ENCODE data around the gene ZFHX3. TPM values are rescaled to one million over a fixed set of nuclear protein-coding genes. Genes with fewer than 3 reads are reported as not detected.
A peak's percentile ranks its signal among the peaks of the same experiment; 100 is the strongest.

ZFHX3 gene
- polyA plus RNA-seq, 1 donor from 2014 or later = 26.4 TPM

GRCh38 chr16:73043828-73044467 is 4.0 kb downstream of the ZFHX3 start:
- H3K9me3 ChIP-seq (ENCODE audit: low read length) = no peaks in the 10 kb centered on the region
- H3K27me3 ChIP-seq (ENCODE audit: insufficient read depth, low read depth, low read length) = no peaks in the 10 kb centered on the region
- peaks cover 4% of the 10 kb centered on the region for H3F3A ChIP-seq (ENCODE audit: insufficient read depth, low read length, poor library complexity, severe bottlenecking)
- H3K36me3 ChIP-seq (ENCODE audit: insufficient read depth, low read length) = no peaks in the 10 kb centered on the region
- peaks cover 45% of the 10 kb centered on the region for H4K20me1 ChIP-seq (ENCODE audit: insufficient read depth)
- no peak for TF ChIP-seq CTCF (IDR thresholded peaks at IDR 0.05; ENCODE audit: poor library complexity, severe bottlenecking)
- TF ChIP-seq MXI1 (conservative IDR thresholded peaks at IDR 0.05; ENCODE audit: poor library complexity, severe bottlenecking) = no peak
- TF ChIP-seq REST (IDR thresholded peaks at IDR 0.05; ENCODE audit: borderline replicate concordance) = no peak
- no peak for TF ChIP-seq TAF1 (IDR thresholded peaks at IDR 0.05; ENCODE audit: low read depth)
- no peak for TF ChIP-seq EP300 (conservative IDR thresholded peaks at IDR 0.05; ENCODE audit: poor library complexity, severe bottlenecking)
- peak overlapping the region; percentile 52 for H3K27ac ChIP-seq (ENCODE audit: low read length)
- H3K9me2 ChIP-seq (ENCODE audit: insufficient read depth, low read length) = no peaks in the 10 kb centered on the region
- peak overlapping the region; percentile 43 for H3K9ac ChIP-seq (ENCODE audit: low read length)
- peak overlapping the region; percentile 52 for H3K4me3 ChIP-seq (ENCODE audit: low read length)
- no peak overlapping the region for H2AFZ ChIP-seq (ENCODE audit: low read depth, low read length)
- H3K79me2 ChIP-seq (replicated peaks; ENCODE audit: insufficient read depth, low read length) = peaks cover 97% of the 10 kb centered on the region
- peak overlapping the region; percentile 22 for H3K4me2 ChIP-seq (ENCODE audit: low read length)

- TF ChIP-seq EZH2 (IDR thresholded peaks at IDR 0.05; ENCODE audit: borderline replicate concordance, insufficient read depth, low read length, poor library complexity, severe bottlenecking) (no peak), POLR2AphosphoS5 (IDR thresholded peaks at IDR 0.05) (no peak)
- Histone ChIP-seq H3K4me2 (ENCODE audit: low read length) (no peak overlapping the region), H4K20me1 (ENCODE audit: insufficient read depth) (peaks cover 50% of the 10 kb centered on the region), H3F3A (ENCODE audit: insufficient read depth, low read length, poor library complexity, severe bottlenecking) (peaks cover 4% of the 10 kb centered on the region), H3K36me3 (ENCODE audit: insufficient read depth, low read length) (no peaks in the 10 kb centered on the region), H3K27me3 (ENCODE audit: insufficient read depth, low read depth, low read length) (no peaks in the 10 kb centered on the region), H3K9me3 (ENCODE audit: low read length) (no peaks in the 10 kb centered on the region), H3K9ac (ENCODE audit: low read length) (peak overlapping the region; percentile 7), H3K27ac (ENCODE audit: low read length) (peak overlapping the region; percentile 52), H3K9me2 (ENCODE audit: insufficient read depth, low read length) (no peaks in the 10 kb centered on the region), H2AFZ (ENCODE audit: low read depth, low read length) (no peak overlapping the region), H3K79me2 (replicated peaks; ENCODE audit: insufficient read depth, low read length) (peaks cover 100% of the 10 kb centered on the region), H3K4me3 (ENCODE audit: low read length) (peak overlapping the region; percentile 52)
These were observed 5.1 kb downstream of the ZFHX3 start for GRCh38 chr16:73042807-73043206.

GRCh38 chr16:73041676-73042075 is 6.3 kb downstream of the ZFHX3 start:
- no peak overlapping the region for H3K27ac ChIP-seq (ENCODE audit: low read length)

More at GRCh38 chr16:73041676-73042075, 6.3 kb downstream of the ZFHX3 start:
- Histone ChIP-seq H3K4me2 (ENCODE audit: low read length) (no peak overlapping the region), H3K4me3 (ENCODE audit: low read length) (peak overlapping the region; percentile 52), H3K79me2 (replicated peaks; ENCODE audit: insufficient read depth, low read length) (peaks cover 100% of the 10 kb centered on the region), H3K9me3 (ENCODE audit: low read length) (no peaks in the 10 kb centered on the region), H3K9ac (ENCODE audit: low read length) (no peak overlapping the region), H3F3A (ENCODE audit: insufficient read depth, low read length, poor library complexity, severe bottlenecking) (peaks cover 4% of the 10 kb centered on the region), H4K20me1 (ENCODE audit: insufficient read depth) (peaks cover 59% of the 10 kb centered on the region), H2AFZ (ENCODE audit: low read depth, low read length) (no peak overlapping the region), H3K27me3 (ENCODE audit: insufficient read depth, low read depth, low read length) (no peaks in the 10 kb centered on the region), H3K36me3 (ENCODE audit: insufficient read depth, low read length) (no peaks in the 10 kb centered on the region), H3K9me2 (ENCODE audit: insufficient read depth, low read length) (no peaks in the 10 kb centered on the region)
- TF ChIP-seq REST (IDR thresholded peaks at IDR 0.05; ENCODE audit: borderline replicate concordance) (no peak), EZH2 (IDR thresholded peaks at IDR 0.05; ENCODE audit: borderline replicate concordance, insufficient read depth, low read length, poor library complexity, severe bottlenecking) (no peak), RAD21 (conservative IDR thresholded peaks at IDR 0.05) (no peak), POLR2AphosphoS5 (IDR thresholded peaks at IDR 0.05) (no peak), CTCF (IDR thresholded peaks at IDR 0.05; ENCODE audit: poor library complexity, severe bottlenecking) (no peak), MXI1 (conservative IDR thresholded peaks at IDR 0.05; ENCODE audit: poor library complexity, severe bottlenecking) (no peak), SMC3 (conservative IDR thresholded peaks at IDR 0.05; ENCODE audit: poor library complexity) (no peak), TAF1 (IDR thresholded peaks at IDR 0.05; ENCODE audit: low read depth) (no peak), EP300 (conservative IDR thresholded peaks at IDR 0.05; ENCODE audit: poor library complexity, severe bottlenecking) (no peak)

Data from neural cell (in vitro differentiated cells).